Thoracic aorta (tissue), 2 donors: ENCODE results near the gene CPVL. TPM values are rescaled to one million over a fixed set of nuclear protein-coding genes. Genes with fewer than 3 reads are reported as not detected.

Experiments used
- ATAC-seq: fragments of 150-250 bp; one replicate; pipeline ENCODE4 v1.8.0; 2017; ENCODE audit warnings: low read depth; ENCODE audit not compliant: insufficient number of reproducible peaks, low FRiP score
- DNase-seq: peaks from one replicate; pipeline ENCODE4 v3.0.0-alpha.2; 2020; ENCODE audit warnings: low spot score
- H3K27ac ChIP-seq, 2 donors: fragments of 200-600 bp; sonication (generic); 1 replicate in 1 of 2; 2 replicates in 1 of 2; pipeline ENCODE4 v1.5.1; 2016; ENCODE audit warnings: mild to moderate bottlenecking in 2 of 2, moderate library complexity in 2 of 2
- H3K27me3 ChIP-seq: fragments of 200-600 bp; sonication (generic); replicated peaks from 2 replicates; pipeline ENCODE4 v1.6.0; 2016; ENCODE audit warnings: mild to moderate bottlenecking; ENCODE audit not compliant: insufficient read depth
- H3K36me3 ChIP-seq: fragments of 200-600 bp; sonication (generic); one replicate; pipeline ENCODE4 v1.5.1; 2016
- H3K4me1 ChIP-seq, 2 donors: fragments of 200-600 bp; sonication (generic); 1 replicate in 1 of 2; 2 replicates in 1 of 2; pipeline versions ENCODE4 v1.5.1 to v1.6.0; 2016; ENCODE audit warnings: low read depth in 2 of 2, mild to moderate bottlenecking in 1 of 2; ENCODE audit not compliant: control insufficient read depth in 1 of 2
- H3K4me3 ChIP-seq: fragments of 200-600 bp; sonication (generic); 2 replicates; pipeline ENCODE4 v1.5.1; 2016; ENCODE audit warnings: mild to moderate bottlenecking
- H3K9me3 ChIP-seq: fragments of 200-600 bp; sonication (generic); 2 replicates; pipeline ENCODE4 v1.5.1; 2016
- CTCF ChIP-seq: fragments of 200-600 bp; sonication (generic); IDR thresholded peaks from one replicate; pipeline ENCODE4 v1.5.1; 2019; ENCODE audit warnings: antibody characterized with exemption
- total RNA-seq, 2 donors: library from RNA; depleted of rRNA; stranded (reverse); fragments of >200 nt; gene quantifications; one replicate each; pipeline versions ENCODE4 v1.1.0 to v1.2.3, GENCODE V29; 2016

The CPVL gene
- total RNA-seq, 2 donors from 2014 or later: 21.0 to 22.9 TPM

GRCh38 chr7:29192811-29193210, 46.5 kb upstream of the CPVL start:
- Histone ChIP-seq H3K4me3 (no peak overlapping the region), H3K9me3 (no peaks in the 10 kb centered on the region), H3K36me3 (no peaks in the 10 kb centered on the region), H3K27ac (no peak overlapping the region), H3K4me1 (peaks cover 0 to 6% of the 10 kb centered on the region in 2 donors), H3K27me3 (no peaks in the 10 kb centered on the region)
- TF ChIP-seq CTCF: no peak
- ATAC-seq: no peak
- DNase-seq: no peak

DNA sequence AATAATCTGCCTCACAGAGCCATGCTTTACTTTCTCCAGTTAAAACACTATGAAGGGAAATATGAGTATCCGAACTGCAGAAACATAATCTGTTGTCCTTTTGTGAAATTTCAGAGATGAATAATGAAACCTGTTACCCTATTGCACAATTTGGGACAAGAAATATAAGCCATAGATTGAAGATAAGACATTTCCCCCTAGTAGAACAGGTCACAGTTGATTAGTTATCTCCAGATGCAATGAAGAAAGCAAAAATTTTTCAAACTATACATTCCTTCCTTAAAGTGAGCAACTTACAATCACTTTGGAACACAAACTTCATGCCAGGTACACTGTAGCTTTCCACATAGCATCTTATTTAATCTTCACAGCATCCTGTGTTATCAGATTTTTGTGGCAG, 46.0 kb upstream of the CPVL start:
- no peak for ATAC-seq
- no peak for TF ChIP-seq CTCF
- no peaks in the 10 kb centered on the region for H3K27me3 ChIP-seq
- no peak for DNase-seq
- H3K4me3 ChIP-seq: no peak overlapping the region
- H3K9me3 ChIP-seq: no peaks in the 10 kb centered on the region
- H3K36me3 ChIP-seq: no peaks in the 10 kb centered on the region
- no peak overlapping the region for H3K27ac ChIP-seq
- H3K4me1 ChIP-seq: peaks cover 0 to 6% of the 10 kb centered on the region in 2 donors

GRCh38 chr7:29190349-29191045, 44.2 kb upstream of the CPVL start:
- H3K27ac ChIP-seq: no peak overlapping the region

DNA sequence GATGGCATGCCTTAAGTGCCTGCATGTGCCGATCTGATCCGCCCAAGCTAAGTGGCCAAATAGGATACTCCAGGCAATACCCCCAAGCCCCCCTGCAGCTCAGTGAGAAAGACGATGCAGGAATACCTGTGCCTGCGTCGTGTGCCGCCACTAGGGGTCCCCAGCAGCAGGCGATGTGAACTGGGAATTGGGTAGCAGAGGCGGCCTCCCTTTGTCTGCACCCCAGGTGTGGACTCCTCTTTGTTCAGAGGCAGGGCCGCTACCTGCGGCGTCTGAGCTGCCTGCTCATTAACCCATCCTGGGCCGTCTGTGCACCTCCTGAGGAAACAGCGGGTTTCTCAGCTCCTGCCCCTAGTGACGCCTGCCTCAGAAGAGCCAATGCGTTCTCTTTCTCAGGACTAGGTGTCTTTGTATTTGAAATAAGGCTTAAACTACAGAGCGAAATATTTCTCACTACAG, 43.4 kb upstream of the CPVL start:
- DNase-seq: no peak
- Histone ChIP-seq H3K4me1 (peaks cover 0 to 6% of the 10 kb centered on the region in 2 donors), H3K36me3 (no peaks in the 10 kb centered on the region), H3K27me3 (no peaks in the 10 kb centered on the region), H3K27ac (no peak overlapping the region), H3K9me3 (no peaks in the 10 kb centered on the region), H3K4me3 (no peak overlapping the region)
- ATAC-seq: no peak
- peak; percentile 66 for TF ChIP-seq CTCF

More at GRCh38 chr7:29190349-29191045, 44.2 kb upstream of the CPVL start:
- Histone ChIP-seq H3K27me3 (no peaks in the 10 kb centered on the region), H3K4me1 (peaks cover 0 to 6% of the 10 kb centered on the region in 2 donors), H3K4me3 (no peak overlapping the region), H3K9me3 (no peaks in the 10 kb centered on the region), H3K36me3 (no peaks in the 10 kb centered on the region)
- ATAC-seq (no peak), DNase-seq (no peak)
- no peak for TF ChIP-seq CTCF

GRCh38 chr7:29185613-29186012, 39.3 kb upstream of the CPVL start:
- no peaks in the 10 kb centered on the region for H3K9me3 ChIP-seq
- no peak overlapping the region for H3K4me3 ChIP-seq
- H3K27me3 ChIP-seq: no peaks in the 10 kb centered on the region
- DNase-seq: no peak
- ATAC-seq: no peak
- TF ChIP-seq CTCF: no peak
- H3K4me1 ChIP-seq: peaks cover 0 to 6% of the 10 kb centered on the region in 2 donors
- H3K27ac ChIP-seq: no peak overlapping the region
- no peaks in the 10 kb centered on the region for H3K36me3 ChIP-seq
